UCSD-AML1 (cell line): Measurements from ENCODE around the gene TAS2R14.

Experiments
- DNase-seq: peaks from one replicate; lab custom pipeline; 2025; ENCODE audit not compliant: unreplicated experiment; lab: John Stamatoyannopoulos, UW

TAS2R14 gene

DNA sequence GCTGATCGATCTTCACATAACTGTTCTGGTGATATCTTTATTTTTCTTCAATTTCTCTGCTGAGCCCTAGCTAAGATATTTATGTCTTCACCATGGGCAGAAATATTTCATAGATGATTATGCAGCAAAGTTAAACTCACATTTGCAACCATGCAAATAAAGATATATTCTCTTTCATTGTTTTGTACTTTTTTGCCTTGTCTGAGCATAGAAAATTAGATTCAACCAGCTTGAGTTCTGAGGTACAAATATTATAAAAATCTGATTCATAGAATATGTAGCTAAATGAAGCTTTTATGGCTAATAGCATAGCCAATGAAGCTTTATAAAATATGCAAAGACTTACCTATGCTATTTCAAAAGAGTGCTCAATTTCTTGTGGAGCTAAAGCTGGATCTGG lies 29.6 kb downstream of the TAS2R14 start, which contains the start of gene TAS2R13:
Gene TAS2R13 (minus strand): TSS at position 101 of the 400 bp plus-strand sequence. CDS start 264 bp downstream, outside the sequence.
- DNase-seq, result no peak

DNA sequence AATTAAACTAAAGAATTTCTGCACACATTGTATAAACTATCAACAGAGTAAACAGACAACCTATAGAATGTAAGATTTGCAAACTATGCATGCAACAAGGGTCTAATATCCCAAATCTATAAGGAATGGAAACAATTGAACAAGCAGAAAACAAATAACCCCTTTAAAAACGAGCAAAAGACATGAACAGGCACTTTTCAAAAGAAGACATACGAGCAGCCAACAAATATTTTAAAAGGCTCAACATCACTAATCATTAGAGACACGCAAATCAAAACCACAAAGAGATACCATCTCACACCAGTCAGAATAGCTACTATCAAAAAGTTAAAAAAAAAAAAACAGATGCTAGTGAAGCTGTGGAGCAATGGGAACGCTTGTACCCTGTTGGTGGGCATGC lies 34.4 kb downstream of the TAS2R14 start:
- DNase-seq, result no peak

DNA sequence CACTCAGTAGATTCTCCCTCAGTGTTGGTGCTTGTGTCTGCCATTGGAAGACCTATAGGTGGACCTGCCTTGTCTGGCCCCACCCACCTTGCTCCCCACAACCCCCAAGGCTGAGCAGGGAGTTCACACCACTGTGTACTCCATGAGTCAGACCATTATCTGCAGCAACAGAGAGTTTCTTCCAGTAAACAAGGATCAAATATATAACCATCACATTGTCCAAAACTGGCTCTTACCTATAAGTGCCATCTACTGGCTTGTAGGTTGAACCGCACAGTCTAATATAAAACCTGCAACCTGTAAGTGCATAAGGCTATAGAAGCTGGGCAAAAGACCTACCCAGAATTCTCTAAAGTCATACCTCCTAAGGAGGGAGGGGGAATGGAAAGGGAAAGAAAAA lies 37.6 kb downstream of the TAS2R14 start:
- no peak for DNase-seq

DNA sequence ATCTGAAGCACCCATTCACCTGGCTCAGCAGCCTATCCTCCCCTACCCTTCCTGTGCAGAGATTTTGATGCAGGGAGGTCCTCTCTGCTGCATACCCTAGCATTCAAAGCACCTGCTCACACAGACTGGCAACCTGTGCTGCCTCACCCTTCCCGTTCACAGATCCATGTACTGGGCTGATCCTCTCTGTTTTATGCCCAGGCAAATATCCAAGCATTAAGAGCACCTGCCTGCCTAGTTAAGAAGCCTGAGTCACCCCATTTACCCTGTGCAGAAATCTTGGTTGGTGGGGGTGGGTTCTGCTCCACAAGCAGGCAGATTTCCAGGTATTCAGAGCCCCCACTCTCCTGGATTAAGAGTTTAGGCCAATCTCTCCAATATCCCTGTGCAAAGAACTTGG lies 38.1 kb downstream of the TAS2R14 start:
- no peak for DNase-seq

DNA sequence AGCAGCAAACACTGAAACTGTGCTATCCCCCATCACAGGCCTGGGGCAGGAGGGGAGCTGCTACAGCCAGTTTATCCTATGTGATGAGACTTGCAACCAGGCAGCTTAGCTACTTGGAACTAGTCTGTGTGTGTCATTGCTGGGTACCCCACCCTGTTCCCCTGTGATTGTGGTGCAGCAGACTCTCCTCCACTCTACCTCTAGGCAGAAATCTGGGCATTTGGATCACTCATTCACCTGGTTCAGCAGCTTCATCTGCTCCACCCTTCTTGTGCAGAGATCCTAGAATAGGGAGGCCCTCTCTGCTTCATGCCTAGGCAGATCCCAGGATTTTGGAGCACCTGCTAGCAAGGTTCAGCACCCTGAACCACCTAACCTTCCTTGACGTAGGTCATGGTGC lies 38.5 kb downstream of the TAS2R14 start:
- DNase-seq, result no peak

DNA sequence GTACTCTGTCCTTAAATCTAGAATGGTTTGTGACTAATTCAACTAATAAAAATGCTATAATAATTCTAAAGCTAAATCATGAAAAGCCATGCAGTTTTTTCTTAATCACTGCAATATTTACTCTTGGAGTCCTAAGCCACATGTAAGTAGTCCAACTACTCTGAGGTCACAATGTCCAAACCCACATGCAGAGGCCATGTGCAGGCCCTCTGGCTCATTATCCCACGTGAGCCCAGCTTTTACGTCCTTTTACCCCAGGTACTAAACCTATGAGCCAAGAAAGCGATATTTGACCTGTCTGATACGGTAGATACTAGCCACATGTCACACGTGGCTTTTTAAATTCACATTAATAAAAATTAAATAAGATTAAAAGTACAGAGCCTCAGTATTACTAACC lies 42.2 kb downstream of the TAS2R14 start:
- DNase-seq, result no peak

DNA sequence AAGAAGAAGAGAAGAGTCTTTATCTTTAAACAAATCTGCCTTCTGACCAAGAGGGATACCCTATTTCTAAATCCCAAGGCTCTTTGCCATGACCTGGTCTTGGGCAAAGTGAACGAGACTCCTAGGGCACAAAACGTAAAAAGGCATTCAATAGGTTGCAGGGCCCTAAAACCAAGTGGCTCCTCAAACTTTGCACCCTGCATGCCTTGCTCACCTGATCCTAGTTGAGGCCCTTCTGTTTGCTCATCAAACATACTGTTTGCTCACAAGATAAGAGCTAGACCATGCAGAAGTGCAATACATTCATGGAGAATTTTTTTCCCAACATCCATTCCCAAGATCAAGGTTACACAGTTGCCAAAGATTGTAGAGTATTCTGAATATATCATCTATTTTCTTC lies 47.1 kb downstream of the TAS2R14 start:
- no peak for DNase-seq

DNA sequence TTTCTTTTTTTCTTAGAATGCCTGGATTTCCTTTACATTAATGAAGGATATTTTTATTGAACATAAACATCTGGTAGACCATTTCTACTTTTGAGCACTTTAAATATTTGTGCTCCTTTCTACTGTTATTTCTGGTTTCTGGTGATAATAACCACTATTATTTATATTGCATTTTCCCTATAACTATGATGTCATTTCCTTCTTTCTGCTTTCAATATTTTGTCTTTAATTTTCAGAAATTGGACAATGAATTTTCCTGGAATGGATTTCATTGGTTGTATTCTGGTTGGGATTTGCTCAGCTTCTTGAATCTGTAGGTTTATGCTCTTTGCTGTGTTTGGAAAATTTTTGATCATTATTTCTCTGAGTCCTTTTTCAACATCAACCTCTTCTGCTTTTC lies 49.8 kb downstream of the TAS2R14 start:
- DNase-seq, result no peak
